ENCODE results near the gene SFSWAP.
A peak's percentile ranks its signal among the peaks of the same experiment; 100 is the strongest.
"Not testable (repeated sequence)": the region's sequence is repeated elsewhere in the genome, so short reads cannot be mapped to it uniquely, and the experiment has no call there.

Gene SFSWAP

DNA sequence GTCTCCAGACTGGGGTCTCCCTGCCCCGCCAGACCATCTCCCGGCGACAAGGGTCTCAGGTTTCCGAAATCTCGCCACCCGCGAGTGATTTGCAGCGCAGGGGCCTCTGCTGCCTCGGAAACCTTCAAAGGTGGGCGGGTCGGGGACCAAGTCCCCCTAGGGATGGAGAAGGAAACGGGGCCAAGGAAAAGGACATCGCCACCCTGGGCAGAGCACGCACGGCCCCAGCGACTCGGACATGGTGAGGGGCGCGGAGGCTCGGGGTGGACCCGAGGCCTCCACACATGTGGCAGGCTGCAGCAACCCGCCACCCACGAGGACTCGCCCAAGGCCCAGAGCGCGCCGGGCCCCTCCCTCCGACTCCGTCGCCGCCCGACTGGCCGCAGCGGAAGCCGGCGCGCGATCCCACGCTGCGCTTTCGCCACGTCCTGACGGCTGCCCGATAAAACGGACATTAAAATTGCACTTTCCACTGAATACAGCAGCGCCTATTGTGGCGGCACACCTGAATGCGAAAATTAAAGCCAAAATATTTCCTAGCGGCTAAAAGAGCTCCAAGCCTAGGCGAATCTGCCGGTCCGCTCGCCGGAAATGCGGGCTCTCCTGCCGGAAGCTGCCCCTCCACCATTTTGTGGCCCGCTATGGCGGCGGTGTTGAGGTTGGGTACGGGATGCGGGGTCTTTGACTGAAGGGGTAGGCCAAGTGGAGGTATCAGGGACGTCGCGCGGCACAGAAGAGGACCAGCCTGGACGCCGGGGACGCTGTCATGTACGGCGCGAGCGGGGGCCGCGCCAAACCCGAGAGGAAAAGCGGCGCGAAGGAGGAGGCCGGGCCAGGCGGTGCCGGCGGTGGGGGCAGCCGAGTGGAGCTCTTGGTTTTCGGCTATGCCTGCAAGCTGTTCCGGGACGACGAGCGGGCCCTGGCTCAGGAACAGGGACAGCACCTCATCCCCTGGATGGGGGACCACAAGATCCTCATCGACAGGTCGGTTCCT, at the start of gene SFSWAP:
SFSWAP (plus strand) TSS at position 627 of the 994 bp plus-strand sequence; CDS start at position 767, 140 bp downstream.
- DNase-seq: peak; percentile 90

DNA sequence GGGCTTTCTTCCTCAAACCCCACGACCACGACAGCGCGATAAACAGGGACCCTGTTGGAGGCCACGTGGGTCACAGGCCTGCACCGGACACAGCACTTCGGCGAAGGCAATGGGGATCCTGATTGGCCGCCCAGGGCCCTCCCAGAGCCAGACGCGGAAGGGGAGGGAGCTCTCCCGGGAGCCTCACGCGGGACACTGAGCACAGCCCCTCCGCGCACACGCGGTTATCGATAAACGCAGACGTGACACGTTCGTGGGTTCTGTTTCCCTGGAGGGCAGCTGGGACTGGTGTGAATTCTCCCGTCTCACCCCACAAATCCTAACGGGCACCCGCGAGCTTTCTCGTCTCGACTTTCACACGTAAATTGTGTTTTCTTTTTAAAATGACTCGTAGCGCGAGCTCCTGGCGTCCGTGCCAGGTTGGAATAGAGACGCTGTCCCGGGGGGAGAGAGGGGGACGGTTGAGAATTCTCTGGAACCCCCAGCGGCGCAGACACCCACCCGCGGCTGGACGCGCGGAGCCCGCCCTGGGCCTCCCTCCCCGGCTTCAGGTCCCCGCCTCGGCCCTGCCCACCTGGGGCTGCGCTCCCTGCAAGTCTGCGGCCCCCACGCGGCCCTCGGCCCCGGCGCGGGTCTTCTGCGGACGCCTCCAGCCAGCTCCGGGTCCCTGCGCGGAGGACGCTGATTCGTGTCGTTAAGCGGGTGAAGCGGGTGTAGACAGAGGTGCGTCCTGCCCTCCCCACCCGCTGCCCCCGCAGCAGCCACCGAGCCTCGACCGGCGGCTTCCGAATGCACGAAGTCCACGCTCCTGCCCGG, 49.5 kb upstream of the SFSWAP start:
- not testable (repeated sequence) for DNase-seq

- DNase-seq: not testable (repeated sequence)
Measured at GRCh38 chr12:131661986-131662288, 49.0 kb upstream of the SFSWAP start.

DNA sequence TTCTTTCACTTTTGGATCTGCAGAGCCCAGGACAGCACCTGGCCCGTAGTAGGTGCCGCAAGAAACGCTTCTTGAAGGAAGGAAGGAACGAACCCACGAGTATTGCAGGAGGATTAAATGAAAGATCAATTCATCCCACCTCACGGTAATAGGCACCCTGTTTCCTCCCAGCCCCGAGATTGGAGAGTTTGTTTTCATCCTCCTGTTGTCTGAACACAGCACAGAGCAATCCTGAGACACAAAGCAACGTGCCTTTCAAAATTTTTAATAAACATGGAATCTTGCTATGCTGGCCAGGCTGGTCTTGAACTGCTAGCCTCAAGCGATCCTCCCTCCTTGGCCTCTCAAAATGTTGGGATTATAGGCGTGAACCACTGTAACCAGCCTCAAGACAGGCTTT, 48.5 kb upstream of the SFSWAP start:
- not testable (repeated sequence) for DNase-seq

DNA sequence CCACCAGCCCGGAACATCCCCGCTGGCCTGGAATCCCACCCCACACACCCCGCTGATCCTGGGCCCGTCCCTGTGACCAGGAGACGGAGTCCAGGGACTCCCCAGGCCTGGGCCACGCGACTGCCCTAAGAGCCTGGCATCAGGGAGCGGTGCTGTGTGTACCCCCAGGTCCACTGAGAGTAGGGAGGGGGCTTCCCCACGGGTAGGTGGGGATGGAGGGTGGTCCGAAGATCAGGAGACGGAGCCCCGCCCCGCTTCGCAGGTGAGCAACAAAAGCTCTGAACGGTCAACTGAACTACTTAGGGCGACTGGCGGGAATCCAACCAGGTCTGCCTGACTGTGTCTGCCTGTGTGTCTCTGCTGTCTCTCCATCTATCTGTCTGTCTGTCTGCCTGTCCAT, 45.2 kb upstream of the SFSWAP start:
- not testable (repeated sequence) for DNase-seq

GRCh38 chr12:131666486-131666885, 44.4 kb upstream of the SFSWAP start:
- not testable (repeated sequence) for DNase-seq

- DNase-seq: not testable (repeated sequence)
Measured at GRCh38 chr12:131666978-131667601, 43.8 kb upstream of the SFSWAP start.

- no peak for DNase-seq
Measured at GRCh38 chr12:131671276-131671675, 39.6 kb upstream of the SFSWAP start.

DNA sequence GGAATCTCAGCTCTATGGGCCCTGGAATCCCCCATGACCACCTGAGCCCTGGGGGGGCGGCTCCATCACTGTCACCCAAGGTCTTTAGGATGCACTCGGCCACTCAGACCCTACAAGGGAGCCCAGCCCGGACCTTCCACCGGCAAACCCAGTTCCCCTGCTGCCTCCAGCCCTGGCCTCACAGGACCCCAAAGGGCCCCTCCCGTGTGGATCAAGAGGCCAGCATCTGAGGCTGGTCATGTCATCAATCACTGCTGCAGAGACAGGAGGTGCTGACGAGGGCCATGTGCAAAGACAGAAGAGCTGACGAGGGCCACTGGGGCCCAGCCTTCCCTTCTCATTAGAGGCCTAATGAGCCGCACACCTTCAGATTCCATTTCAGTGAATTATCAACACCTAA, 39.0 kb upstream of the SFSWAP start:
- DNase-seq: no peak

DNA sequence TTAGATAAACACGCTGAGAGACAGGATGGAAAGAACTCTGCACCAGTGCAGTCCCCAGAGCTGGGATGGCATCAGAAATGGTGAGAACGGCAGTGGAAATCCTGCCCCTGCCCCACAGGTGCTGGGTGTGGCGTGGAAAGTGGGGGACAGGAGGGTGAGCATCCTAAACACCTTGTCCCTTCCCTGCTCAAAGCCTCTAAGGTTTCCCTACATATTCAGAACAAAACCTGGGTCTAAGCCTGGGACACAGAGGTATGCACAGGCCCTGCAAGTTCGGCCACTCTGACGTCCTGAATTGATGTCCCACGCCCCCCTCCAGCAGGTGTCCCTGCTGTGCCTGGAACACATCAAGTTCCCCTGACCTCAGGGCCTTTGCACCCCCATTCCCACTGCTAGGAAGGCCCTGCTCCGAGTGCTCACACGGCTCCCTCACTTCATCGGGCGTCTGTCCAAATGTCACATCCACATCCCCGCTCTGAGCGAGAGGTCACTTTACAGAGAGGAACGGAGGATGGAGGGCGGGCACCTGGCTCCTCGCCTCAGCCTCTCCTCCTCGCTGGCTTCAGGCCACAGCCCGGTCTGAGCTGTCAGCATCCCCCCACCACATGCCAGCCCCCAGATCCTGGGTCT, 38.5 kb upstream of the SFSWAP start:
- no peak for DNase-seq

GRCh38 chr12:131672941-131673887, 37.7 kb upstream of the SFSWAP start:
- DNase-seq: no peak

- no peak for DNase-seq
Measured at GRCh38 chr12:131673888-131674257, 37.0 kb upstream of the SFSWAP start.

- DNase-seq: no peak
Measured at GRCh38 chr12:131674373-131674772, 36.5 kb upstream of the SFSWAP start.

GRCh38 chr12:131675126-131676080, 35.5 kb upstream of the SFSWAP start:
- DNase-seq: no peak

- no peak for DNase-seq
Measured at GRCh38 chr12:131676544-131676943, 34.3 kb upstream of the SFSWAP start.

DNA sequence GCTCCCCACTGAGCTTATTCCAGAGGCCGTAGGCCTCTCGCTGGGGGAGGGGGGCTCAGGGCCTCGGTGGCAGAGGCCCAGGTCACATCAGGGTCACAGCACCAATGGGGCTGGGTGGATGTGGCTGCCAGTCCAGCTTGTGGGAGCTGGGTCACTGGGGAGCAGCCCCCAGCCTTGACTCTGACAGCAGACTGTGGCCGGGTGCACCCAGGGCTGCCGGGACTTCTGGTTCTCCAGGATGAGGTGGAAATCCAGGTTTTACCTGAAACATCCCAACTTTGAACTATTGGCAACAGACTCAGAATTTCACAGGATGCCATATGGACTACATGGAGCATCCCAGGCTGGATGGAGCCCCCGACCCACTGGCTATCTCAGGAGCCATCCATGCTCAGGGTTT, 33.8 kb upstream of the SFSWAP start:
- DNase-seq: not testable (repeated sequence)

DNA sequence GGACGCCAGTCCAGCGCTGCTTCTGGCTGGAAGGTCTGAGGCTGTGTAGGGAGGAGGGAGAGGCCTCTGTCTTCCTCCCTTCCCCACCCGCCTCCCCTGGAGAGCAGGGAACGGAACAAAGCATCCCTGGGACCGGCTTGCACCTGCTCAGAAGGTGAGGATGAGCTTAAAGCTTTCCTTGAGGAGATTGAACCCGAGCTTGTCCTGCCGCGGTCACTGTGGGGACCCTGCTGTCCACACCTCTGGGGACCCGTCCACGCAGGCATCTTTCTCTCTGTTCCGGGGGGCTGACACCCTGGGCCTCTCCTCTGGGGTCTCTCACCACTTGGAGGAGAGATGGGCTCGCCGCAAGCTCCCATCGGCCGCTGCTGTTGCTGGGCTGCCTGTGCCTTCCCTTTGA, 33.2 kb upstream of the SFSWAP start:
- DNase-seq: no peak

DNA sequence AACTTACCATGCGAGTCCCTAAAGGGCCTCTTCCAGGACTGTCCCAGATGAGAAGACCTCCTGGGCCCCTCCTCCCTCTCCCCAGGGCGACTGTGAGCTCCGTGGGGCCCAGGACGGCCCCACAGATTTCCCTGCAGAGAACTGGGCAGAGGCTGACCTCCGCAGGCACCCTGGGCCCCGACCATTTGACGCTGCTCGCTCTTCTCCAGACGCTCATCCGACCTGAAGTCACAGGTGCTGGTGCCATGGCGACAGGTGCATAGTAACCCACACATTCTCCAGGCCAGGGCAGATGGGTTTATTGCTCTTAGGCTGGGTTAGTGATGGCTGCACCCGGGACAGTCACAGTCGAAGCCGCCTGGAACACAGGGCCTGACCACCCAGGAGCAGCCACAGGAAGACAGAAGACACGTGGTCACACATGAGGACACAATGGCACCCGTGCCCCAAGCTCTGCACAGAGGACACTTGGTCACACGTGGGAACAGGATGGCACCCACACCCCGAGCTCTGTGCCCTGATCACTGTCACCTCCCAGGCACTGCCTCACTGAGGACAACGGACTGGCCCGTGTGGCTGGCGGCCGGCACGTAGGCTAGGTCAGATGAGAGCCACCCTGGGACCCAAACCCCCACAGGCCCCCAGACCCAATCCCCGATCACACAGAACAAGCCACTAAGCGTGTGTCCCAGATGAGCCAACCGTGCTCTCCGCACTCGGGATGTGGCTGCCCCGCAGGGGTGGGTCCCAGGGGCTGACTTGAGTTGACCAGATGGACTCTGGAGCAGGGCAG, 32.3 kb upstream of the SFSWAP start:
- not testable (repeated sequence) for DNase-seq

DNA sequence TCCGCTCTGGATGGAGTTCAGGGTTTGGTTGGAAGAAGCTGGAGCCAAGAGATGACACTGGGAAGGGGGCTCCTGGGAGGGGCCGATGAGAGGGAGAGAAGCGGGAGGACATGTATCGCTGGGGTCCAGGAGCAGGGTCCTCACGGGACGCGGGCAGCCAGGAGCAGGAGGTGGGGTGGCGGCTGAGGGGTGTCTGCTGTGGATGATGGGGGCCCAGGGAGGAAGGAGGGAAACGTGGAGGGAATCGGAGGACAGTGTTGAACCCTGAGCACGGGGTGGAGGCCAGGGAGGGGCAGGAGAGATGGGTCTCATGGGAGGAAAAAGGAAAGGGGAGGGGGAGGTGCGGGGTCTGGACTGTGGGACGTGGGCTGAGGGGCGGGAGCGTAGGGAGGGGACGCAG, 31.7 kb upstream of the SFSWAP start:
- not testable (repeated sequence) for DNase-seq

- DNase-seq: not testable (repeated sequence)
Measured at GRCh38 chr12:131679816-131680215, 31.1 kb upstream of the SFSWAP start.
